PFSK-1 (cell line): ENCODE data around the gene OR5P2.

Experiments
- FOXP2 ChIP-seq: optimal IDR thresholded peaks from 2 replicates; pipeline ENCODE3; 2011; ENCODE audit warnings: borderline replicate concordance, control low read depth, inconsistent platforms; ENCODE audit not compliant: insufficient read depth; ENCODE audit errors: extremely low read length, extremely low read depth
- POLR2AphosphoS5 ChIP-seq: IDR thresholded peaks from 2 replicates; pipeline ENCODE4 v1.6.1; 2012; ENCODE audit warnings: low read depth, mild to moderate bottlenecking, control low read depth, low read length, moderate library complexity
- SIN3A ChIP-seq: IDR thresholded peaks from 2 replicates; pipeline ENCODE4 v1.6.1; 2012; ENCODE audit warnings: mild to moderate bottlenecking, low read length, moderate library complexity, borderline replicate concordance; ENCODE audit not compliant: insufficient read depth
- TAF1 ChIP-seq: IDR thresholded peaks from 2 replicates; pipeline ENCODE4 v1.6.1; 2012; ENCODE audit warnings: low read length, control low read depth, borderline replicate concordance; ENCODE audit not compliant: insufficient read depth
- TF ChIP-seq, protein P1 (sequence below), 2 experiments: IDR thresholded peaks; 2 replicates each; pipeline versions ENCODE4 v1.6.1 to v1.8.0; 2011 to 2012; ENCODE audit warnings: low read depth in 2 of 2, low read length in 2 of 2, control low read depth in 1 of 2, inconsistent platforms in 1 of 2, mild to moderate bottlenecking in 1 of 2, moderate library complexity in 1 of 2; ENCODE audit not compliant: insufficient read depth in 1 of 2

DNA sequence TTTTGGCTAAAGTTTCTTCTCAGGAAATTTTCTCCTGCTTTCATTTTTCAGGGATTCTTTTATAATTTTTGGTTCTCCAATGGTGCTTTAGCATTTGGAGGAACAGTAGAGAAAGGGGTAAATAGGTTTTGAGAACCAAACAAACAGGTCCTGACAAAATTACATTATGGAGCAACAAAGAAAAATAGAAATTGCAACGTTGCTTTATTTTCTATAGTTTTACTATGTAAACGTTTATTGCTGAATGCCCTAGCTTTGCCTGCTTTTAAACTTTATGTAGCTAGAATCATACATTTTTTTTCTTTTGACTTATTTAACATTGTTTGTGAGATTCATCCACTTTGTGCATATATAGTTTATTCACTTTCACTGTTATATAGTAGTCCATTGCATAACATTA, 43.8 kb upstream of the OR5P2 start:
- TF ChIP-seq SIN3A (no peak), POLR2AphosphoS5 (no peak), TAF1 (no peak), FOXP2 (no peak)
- TF ChIP-seq, protein P1, sequence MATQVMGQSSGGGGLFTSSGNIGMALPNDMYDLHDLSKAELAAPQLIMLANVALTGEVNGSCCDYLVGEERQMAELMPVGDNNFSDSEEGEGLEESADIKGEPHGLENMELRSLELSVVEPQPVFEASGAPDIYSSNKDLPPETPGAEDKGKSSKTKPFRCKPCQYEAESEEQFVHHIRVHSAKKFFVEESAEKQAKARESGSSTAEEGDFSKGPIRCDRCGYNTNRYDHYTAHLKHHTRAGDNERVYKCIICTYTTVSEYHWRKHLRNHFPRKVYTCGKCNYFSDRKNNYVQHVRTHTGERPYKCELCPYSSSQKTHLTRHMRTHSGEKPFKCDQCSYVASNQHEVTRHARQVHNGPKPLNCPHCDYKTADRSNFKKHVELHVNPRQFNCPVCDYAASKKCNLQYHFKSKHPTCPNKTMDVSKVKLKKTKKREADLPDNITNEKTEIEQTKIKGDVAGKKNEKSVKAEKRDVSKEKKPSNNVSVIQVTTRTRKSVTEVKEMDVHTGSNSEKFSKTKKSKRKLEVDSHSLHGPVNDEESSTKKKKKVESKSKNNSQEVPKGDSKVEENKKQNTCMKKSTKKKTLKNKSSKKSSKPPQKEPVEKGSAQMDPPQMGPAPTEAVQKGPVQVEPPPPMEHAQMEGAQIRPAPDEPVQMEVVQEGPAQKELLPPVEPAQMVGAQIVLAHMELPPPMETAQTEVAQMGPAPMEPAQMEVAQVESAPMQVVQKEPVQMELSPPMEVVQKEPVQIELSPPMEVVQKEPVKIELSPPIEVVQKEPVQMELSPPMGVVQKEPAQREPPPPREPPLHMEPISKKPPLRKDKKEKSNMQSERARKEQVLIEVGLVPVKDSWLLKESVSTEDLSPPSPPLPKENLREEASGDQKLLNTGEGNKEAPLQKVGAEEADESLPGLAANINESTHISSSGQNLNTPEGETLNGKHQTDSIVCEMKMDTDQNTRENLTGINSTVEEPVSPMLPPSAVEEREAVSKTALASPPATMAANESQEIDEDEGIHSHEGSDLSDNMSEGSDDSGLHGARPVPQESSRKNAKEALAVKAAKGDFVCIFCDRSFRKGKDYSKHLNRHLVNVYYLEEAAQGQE (IDR thresholded peaks at IDR 0.05; ENCODE audit: insufficient read depth in 1 of 2, low read depth in 2 of 2, low read length in 2 of 2): no peak
